Measurements from ENCODE around the gene YWHAB. TPM values are rescaled to one million over a fixed set of nuclear protein-coding genes. Genes with fewer than 3 reads are reported as not detected.

YWHAB gene
- total and polyA plus RNA-seq, 2 of the 4 experiments (the other 2 are of a cell fraction), result 78.0 to 102 TPM

- 20% methylated on average over 1 of the region's 7 CpGs; no CpG with 5 or more reads in 1 of the 2 experiments for WGBS, 2 experiments (ENCODE audit: extremely low coverage in 2 of 2, insufficient read length in 1 of 2)
- no peak overlapping the region for H2BK20ac ChIP-seq (ENCODE audit: low read depth, low read length)
- H3K27me3 ChIP-seq (ENCODE audit: control insufficient read depth, insufficient read depth, low read length), result no peaks in the 10 kb centered on the region
- POLR2A ChIA-PET (ENCODE audit: unreplicated experiment), result no interaction called here
- no peak overlapping the region for H3K4ac ChIP-seq (ENCODE audit: low read depth, low read length)
- no peak overlapping the region for H2AK9ac ChIP-seq (replicated peaks; ENCODE audit: low read depth, low read length, poor library complexity)
- H3K23ac ChIP-seq (ENCODE audit: low read depth, low read length), result no peak overlapping the region
- TF ChIP-seq SMC3 (IDR thresholded peaks at IDR 0.05; ENCODE audit: low read depth, low read length), result no peak
- no peak for TF ChIP-seq RCOR1 (IDR thresholded peaks at IDR 0.05; ENCODE audit: insufficient replicate concordance, low read length)
- no peak for TF ChIP-seq FOS (IDR thresholded peaks at IDR 0.05; ENCODE audit: low read depth, low read length)
- no peak for TF ChIP-seq CEBPB (IDR thresholded peaks at IDR 0.05; ENCODE audit: low read depth, low read length)
- TF ChIP-seq RFX5 (IDR thresholded peaks at IDR 0.05; ENCODE audit: low read depth, low read length), result no peak
- TF ChIP-seq MAZ (IDR thresholded peaks at IDR 0.05; ENCODE audit: borderline replicate concordance, low read depth, low read length), result no peak
- TF ChIP-seq, protein P1, sequence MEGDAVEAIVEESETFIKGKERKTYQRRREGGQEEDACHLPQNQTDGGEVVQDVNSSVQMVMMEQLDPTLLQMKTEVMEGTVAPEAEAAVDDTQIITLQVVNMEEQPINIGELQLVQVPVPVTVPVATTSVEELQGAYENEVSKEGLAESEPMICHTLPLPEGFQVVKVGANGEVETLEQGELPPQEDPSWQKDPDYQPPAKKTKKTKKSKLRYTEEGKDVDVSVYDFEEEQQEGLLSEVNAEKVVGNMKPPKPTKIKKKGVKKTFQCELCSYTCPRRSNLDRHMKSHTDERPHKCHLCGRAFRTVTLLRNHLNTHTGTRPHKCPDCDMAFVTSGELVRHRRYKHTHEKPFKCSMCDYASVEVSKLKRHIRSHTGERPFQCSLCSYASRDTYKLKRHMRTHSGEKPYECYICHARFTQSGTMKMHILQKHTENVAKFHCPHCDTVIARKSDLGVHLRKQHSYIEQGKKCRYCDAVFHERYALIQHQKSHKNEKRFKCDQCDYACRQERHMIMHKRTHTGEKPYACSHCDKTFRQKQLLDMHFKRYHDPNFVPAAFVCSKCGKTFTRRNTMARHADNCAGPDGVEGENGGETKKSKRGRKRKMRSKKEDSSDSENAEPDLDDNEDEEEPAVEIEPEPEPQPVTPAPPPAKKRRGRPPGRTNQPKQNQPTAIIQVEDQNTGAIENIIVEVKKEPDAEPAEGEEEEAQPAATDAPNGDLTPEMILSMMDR (conservative IDR thresholded peaks at IDR 0.05; ENCODE audit: low read depth, low read length), result no peak
- TF ChIP-seq POLR2A (IDR thresholded peaks at IDR 0.05; ENCODE audit: low read depth, low read length), result no peak
- no peak for TF ChIP-seq MAFK (IDR thresholded peaks at IDR 0.05; ENCODE audit: low read depth, low read length)
- TF ChIP-seq BHLHE40 (IDR thresholded peaks at IDR 0.05; ENCODE audit: low read depth, low read length), result no peak
- TF ChIP-seq, protein P2, sequence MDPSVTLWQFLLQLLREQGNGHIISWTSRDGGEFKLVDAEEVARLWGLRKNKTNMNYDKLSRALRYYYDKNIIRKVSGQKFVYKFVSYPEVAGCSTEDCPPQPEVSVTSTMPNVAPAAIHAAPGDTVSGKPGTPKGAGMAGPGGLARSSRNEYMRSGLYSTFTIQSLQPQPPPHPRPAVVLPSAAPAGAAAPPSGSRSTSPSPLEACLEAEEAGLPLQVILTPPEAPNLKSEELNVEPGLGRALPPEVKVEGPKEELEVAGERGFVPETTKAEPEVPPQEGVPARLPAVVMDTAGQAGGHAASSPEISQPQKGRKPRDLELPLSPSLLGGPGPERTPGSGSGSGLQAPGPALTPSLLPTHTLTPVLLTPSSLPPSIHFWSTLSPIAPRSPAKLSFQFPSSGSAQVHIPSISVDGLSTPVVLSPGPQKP (IDR thresholded peaks at IDR 0.05; ENCODE audit: borderline replicate concordance, low read depth, low read length), result no peak
- TF ChIP-seq USF2 (IDR thresholded peaks at IDR 0.05; ENCODE audit: low read depth, low read length), result no peak
- TF ChIP-seq RAD21 (IDR thresholded peaks at IDR 0.05; ENCODE audit: low read length), result no peak
- TF ChIP-seq CHD1 (IDR thresholded peaks at IDR 0.05; ENCODE audit: low read depth, low read length), result no peak
- TF ChIP-seq NFE2L2 (IDR thresholded peaks at IDR 0.05; ENCODE audit: low read depth, low read length), result no peak
- no peak for TF ChIP-seq MXI1 (IDR thresholded peaks at IDR 0.05; ENCODE audit: borderline replicate concordance, low read depth, low read length)
- no peak overlapping the region for H3K9ac ChIP-seq (ENCODE audit: low read depth, low read length)
- no peak overlapping the region for H3K4me3 ChIP-seq (ENCODE audit: insufficient read depth, low read depth, low read length)
- H3K14ac ChIP-seq (replicated peaks; ENCODE audit: low read depth, low read length), result no peak overlapping the region
- intact Hi-C loops (cut with micrococcal nuclease), result loop anchor here (10.0 kb wide), 1 partner anchor 669 kb away; the partner anchor contains the start of gene OSER1
- H4K8ac ChIP-seq (ENCODE audit: low read depth in 2 of 2, low read length in 2 of 2), result no peak overlapping the region
- H2AK5ac ChIP-seq (ENCODE audit: low read depth, low read length), result no peak overlapping the region
- ATAC-seq (ENCODE audit: low read depth) (no peak), DNase-seq (no peak)
- dilution Hi-C loops (cut with HindIII; ENCODE audit: low sequenced_read_pairs, unreplicated experiment), result no loop called here
- CTCF ChIA-PET, result no interaction called here
- no peak overlapping the region for H3K18ac ChIP-seq (ENCODE audit: low read depth, low read length)
- H3K4me1 ChIP-seq (ENCODE audit: control insufficient read depth, insufficient read depth, low read length), result peaks cover 2% of the 10 kb centered on the region
- no peak overlapping the region for H4K5ac ChIP-seq (ENCODE audit: low read depth, low read length)
- H3K4me2 ChIP-seq (ENCODE audit: low read depth, low read length), result no peak overlapping the region
- H2BK120ac ChIP-seq (ENCODE audit: low read depth, low read length), result no peak overlapping the region
- in situ Hi-C loops (cut with MboI; ENCODE audit: low sequenced_read_pairs), result no loop called here
- no peak overlapping the region for H3K27ac ChIP-seq (ENCODE audit: insufficient read depth, low read length)
- H4K20me1 ChIP-seq (ENCODE audit: insufficient read depth, low read length), result peaks cover 25% of the 10 kb centered on the region
- H2BK5ac ChIP-seq (ENCODE audit: low read depth, low read length, poor library complexity, severe bottlenecking), result no peak overlapping the region
- H3K9me3 ChIP-seq (ENCODE audit: control insufficient read depth, insufficient read depth, low read length), result no peaks in the 10 kb centered on the region
- peaks cover 0 to 5% of the 10 kb centered on the region in 2 experiments; a peak in 2 of 4 replicates for H3K79me1 ChIP-seq (ENCODE audit: low read depth in 1 of 2, low read length in 2 of 2)
- no peak overlapping the region for H4K91ac ChIP-seq (ENCODE audit: insufficient read depth, low read depth, low read length)
- H3K36me3 ChIP-seq (ENCODE audit: control insufficient read depth, insufficient read depth, low read length), result no peaks in the 10 kb centered on the region
- no peak overlapping the region for H3K56ac ChIP-seq (ENCODE audit: extremely low read depth, insufficient read depth, low read length)
- no TSS peak for BruUV-seq (replicated peaks)
- no peaks in the 10 kb centered on the region for H3K9me1 ChIP-seq (ENCODE audit: insufficient read depth, low read length)
- H2BK15ac ChIP-seq (ENCODE audit: low read depth, low read length), result no peak overlapping the region
- H2AFZ ChIP-seq (replicated peaks; ENCODE audit: low read length, poor library complexity), result no peak overlapping the region
Observed at GRCh38 chr20:44883214-44883902, 2.1 kb upstream of the YWHAB start.

Measured in IMR-90 (cell line).